GM10266 (cell line): ENCODE results near the gene TIPARP.
"Not testable (repeated sequence)": the region's sequence is repeated elsewhere in the genome, so short reads cannot be mapped to it uniquely, and the experiment has no call there.

Source experiments
- DNase-seq: peaks from one replicate; pipeline ENCODE4 v3.0.0; 2012; ENCODE audit errors: extremely low spot score
- CTCF ChIP-seq: IDR thresholded peaks from 2 replicates; pipeline ENCODE4 v1.5.1; 2012; ENCODE audit warnings: mild to moderate bottlenecking, low read depth; ENCODE audit not compliant: control insufficient read depth, insufficient read depth; ENCODE audit errors: missing control alignments

TIPARP gene

GRCh38 chr3:156735471-156735870, 61.1 kb downstream of the TIPARP start:
- no peak for DNase-seq
- no peak for TF ChIP-seq CTCF

- not testable (repeated sequence) for DNase-seq
These were observed 62.7 kb downstream of the TIPARP start for GRCh38 chr3:156737049-156737448.

- no peak for TF ChIP-seq CTCF
- no peak for DNase-seq
These were observed 63.9 kb downstream of the TIPARP start for GRCh38 chr3:156738251-156738650.

- DNase-seq = no peak
- no peak for TF ChIP-seq CTCF
These were observed 65.6 kb downstream of the TIPARP start for GRCh38 chr3:156739976-156740375.

- DNase-seq = not testable (repeated sequence)
These were observed 66.2 kb downstream of the TIPARP start for GRCh38 chr3:156740581-156740980.

- no peak for DNase-seq
- no peak for TF ChIP-seq CTCF
These were observed 67.5 kb downstream of the TIPARP start for GRCh38 chr3:156741935-156742334.

- TF ChIP-seq CTCF = no peak
- DNase-seq = no peak
These were observed 68.0 kb downstream of the TIPARP start for GRCh38 chr3:156742401-156742800.

GRCh38 chr3:156743859-156744258, 69.5 kb downstream of the TIPARP start:
- DNase-seq = no peak
- no peak for TF ChIP-seq CTCF
